ENCODE measurements around the gene STK32C. TPM values are rescaled to one million over a fixed set of nuclear protein-coding genes. Genes with fewer than 3 reads are reported as not detected.
A peak's percentile ranks its signal among the peaks of the same experiment; 100 is the strongest.

Gene STK32C
- total and polyA plus RNA-seq, 12 donors: 2.7 to 8.9 (median 5.7) TPM

DNA sequence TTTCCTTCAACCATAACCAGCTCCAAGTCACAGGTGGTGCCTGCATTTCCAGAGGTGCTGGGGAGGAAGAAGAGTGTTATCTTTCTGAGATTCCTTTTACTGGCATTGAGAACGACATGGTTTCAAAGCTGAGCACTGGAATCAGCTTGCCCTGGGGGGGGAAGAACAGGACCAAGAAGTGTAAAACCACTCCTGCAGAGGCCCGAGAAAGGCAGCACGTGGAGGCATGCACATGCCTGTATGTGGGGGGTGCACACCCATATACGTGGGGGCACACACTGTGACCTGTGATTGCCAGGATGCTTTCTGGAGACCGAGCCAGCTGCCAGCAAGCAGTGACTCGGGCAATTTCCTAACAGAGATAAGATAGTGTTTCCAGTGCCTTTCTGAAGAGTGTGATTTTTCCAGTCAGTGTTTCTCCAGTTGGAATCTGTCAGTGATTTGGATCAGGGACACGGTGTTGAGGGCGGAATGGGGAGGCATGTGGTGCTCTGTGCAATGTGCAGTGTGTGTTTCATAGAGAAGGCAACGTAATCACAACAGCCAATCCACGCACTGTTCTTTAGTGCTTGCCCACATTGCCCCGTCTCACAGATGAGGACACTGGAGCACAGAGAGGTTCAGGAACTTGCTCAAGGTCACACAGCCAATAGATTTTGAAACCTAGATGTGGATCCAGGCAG is 28.5 kb upstream of the STK32C start:
- Histone ChIP-seq H3K27me3 (no peaks in the 10 kb centered on the region), H3K9me3 (no peaks in the 10 kb centered on the region), H3K27ac (peak overlapping the region in 9 of 10 donors; percentile 7 to 87 (median 65)), H3K36me3 (peaks cover 0 to 15% (median 0%) of the 10 kb centered on the region in 9 donors), H3K4me1 (peaks cover 5 to 30% (median 23%) of the 10 kb centered on the region in 9 donors), H3K4me3 (peak overlapping the region in 6 of 10 donors; percentile 48 to 59 (median 55))
- TF ChIP-seq, protein P1, sequence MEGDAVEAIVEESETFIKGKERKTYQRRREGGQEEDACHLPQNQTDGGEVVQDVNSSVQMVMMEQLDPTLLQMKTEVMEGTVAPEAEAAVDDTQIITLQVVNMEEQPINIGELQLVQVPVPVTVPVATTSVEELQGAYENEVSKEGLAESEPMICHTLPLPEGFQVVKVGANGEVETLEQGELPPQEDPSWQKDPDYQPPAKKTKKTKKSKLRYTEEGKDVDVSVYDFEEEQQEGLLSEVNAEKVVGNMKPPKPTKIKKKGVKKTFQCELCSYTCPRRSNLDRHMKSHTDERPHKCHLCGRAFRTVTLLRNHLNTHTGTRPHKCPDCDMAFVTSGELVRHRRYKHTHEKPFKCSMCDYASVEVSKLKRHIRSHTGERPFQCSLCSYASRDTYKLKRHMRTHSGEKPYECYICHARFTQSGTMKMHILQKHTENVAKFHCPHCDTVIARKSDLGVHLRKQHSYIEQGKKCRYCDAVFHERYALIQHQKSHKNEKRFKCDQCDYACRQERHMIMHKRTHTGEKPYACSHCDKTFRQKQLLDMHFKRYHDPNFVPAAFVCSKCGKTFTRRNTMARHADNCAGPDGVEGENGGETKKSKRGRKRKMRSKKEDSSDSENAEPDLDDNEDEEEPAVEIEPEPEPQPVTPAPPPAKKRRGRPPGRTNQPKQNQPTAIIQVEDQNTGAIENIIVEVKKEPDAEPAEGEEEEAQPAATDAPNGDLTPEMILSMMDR (IDR thresholded peaks at IDR 0.05): no peak
- ATAC-seq (peak in 4 of 8 donors; percentile 11 to 29 (median 26)), DNase-seq (no peak)
- WGBS, 2 donors: 41 to 43% methylated on average over 11 of the region's 11 CpGs
- intact Hi-C loops (cut with DNase I): no loop called here

DNA sequence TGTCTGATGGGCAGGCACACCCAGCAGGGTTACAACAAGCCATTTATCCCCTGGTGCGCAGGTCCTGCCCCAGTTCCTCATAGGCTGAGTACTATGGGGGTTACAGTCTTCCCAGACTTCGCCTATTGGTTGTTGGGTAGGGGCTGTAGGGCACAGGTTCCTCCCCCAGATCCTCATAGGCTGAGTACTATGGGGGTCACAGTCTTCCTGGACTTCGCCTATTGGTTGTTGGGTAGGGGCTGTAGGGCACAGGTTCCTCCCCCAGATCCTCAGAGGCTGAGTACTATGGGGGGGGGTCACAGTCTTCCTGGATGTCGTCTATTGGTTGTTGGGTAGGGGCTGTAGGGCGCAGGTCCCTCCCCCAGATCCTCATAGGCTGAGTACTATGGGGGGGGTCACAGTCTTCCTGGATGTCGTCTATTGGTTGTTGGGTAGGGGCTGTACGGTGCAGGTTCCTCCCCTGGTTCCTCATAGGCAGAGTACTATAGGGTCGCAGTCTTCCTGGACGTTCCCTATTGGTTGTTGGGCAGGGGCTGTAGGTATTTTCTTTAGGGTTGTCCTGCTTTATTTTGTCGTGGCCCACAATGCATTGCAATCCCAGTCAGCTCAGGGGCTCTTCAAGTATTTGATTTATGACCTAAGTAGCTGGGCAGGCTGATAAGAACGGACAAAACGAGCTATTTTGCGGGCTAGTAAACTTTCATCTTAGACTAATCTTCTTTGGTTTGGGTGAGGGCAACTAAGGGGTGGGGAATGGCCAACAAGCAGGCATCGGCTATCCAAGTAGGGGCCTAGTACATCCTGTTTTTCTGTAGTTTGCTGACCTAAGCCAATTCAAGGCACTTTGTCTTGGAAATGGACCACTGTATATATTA is 27.7 kb upstream of the STK32C start:
- DNase-seq: peak in 1 of 2 donors; percentile 40
- peaks cover 0 to 15% (median 0%) of the 10 kb centered on the region in 9 donors for H3K36me3 ChIP-seq
- H3K4me3 ChIP-seq: peak overlapping the region in 1 of 10 donors; percentile 17
- intact Hi-C loops (cut with DNase I): no loop called here
- 81 to 90% methylated on average over 14 of the region's 14 CpGs for WGBS, 2 donors
- TF ChIP-seq, protein P1 (IDR thresholded peaks at IDR 0.05): no peak
- no peak for ATAC-seq
- H3K4me1 ChIP-seq: peaks cover 5 to 38% (median 29%) of the 10 kb centered on the region in 9 donors
- no peaks in the 10 kb centered on the region for H3K9me3 ChIP-seq
- peak overlapping the region in 7 of 10 donors; percentile 7 to 87 (median 61) for H3K27ac ChIP-seq
- H3K27me3 ChIP-seq: no peaks in the 10 kb centered on the region

DNA sequence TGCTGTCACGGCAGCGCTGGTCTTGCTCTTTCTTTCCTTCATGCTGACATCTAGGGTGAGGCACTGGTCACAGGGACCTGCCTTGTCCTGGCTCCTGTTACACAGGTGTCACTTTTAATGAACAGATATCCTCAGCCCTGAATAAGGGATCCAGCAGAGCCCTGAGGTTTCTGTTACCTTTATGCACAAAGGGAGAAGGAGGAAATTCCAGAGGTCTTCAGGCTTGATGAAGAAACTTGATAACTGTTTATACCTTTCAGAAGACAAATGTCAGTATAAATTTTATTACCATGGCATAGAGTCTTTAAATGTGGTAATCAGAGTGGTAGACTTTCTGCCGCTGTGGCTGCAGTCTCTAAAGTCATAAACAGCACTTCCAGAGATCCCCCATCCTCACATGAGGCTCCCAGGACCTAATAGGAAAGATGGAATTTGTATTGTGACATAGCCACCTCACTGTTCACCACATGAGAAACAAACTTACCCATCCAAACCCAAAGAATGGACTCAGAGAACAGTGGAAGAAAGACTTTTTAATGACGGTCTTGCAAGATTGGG is 27.0 kb upstream of the STK32C start:
- peaks cover 5 to 45% (median 36%) of the 10 kb centered on the region in 9 donors for H3K4me1 ChIP-seq
- intact Hi-C loops (cut with DNase I): no loop called here
- DNase-seq: no peak
- peaks cover 0 to 14% (median 0%) of the 10 kb centered on the region in 9 donors for H3K36me3 ChIP-seq
- H3K27ac ChIP-seq: no peak overlapping the region
- peak overlapping the region in 1 of 10 donors; percentile 17 for H3K4me3 ChIP-seq
- no peaks in the 10 kb centered on the region for H3K27me3 ChIP-seq
- TF ChIP-seq, protein P1 (IDR thresholded peaks at IDR 0.05): no peak
- no peak for ATAC-seq
- 95 to 97% methylated on average over 4 of the region's 4 CpGs for WGBS, 2 donors
- no peaks in the 10 kb centered on the region for H3K9me3 ChIP-seq

DNA sequence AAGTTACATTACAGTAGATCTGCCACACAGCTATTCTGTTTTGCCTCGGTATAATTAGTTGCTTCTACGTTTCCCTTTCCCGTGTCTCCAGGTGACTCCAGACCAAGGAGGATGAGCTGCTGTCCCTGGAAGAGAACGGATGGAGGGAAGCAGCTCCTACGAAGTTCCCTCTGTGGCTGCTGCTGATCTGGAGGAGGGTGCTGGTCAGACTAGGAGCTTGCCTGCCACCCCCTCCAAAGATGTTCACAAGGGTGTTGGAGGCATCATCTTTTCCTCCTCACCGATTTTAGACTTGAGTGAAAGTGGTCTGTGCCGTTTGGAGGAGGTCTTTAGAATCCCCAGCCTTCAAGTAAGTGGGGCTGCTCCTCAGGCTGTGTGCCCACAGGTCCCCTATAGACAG is 25.6 kb upstream of the STK32C start:
- TF ChIP-seq, protein P1 (IDR thresholded peaks at IDR 0.05): no peak
- intact Hi-C loops (cut with DNase I): no loop called here
- Histone ChIP-seq H3K4me1 (peaks cover 5 to 58% (median 49%) of the 10 kb centered on the region in 9 donors), H3K9me3 (no peaks in the 10 kb centered on the region), H3K36me3 (peaks cover 0 to 3% (median 0%) of the 10 kb centered on the region in 9 donors), H3K27ac (peak overlapping the region in 1 of 10 donors; percentile 90), H3K27me3 (no peaks in the 10 kb centered on the region), H3K4me3 (peak overlapping the region in 2 of 10 donors; percentile 87 to 97)
- no peak for DNase-seq
- ATAC-seq: no peak
- WGBS, 2 donors: 87 to 88% methylated on average over 7 of the region's 7 CpGs

All from heart right ventricle (tissue), 16 donors.